ENCODE data around the gene SPATA12. TPM values are rescaled to one million over a fixed set of nuclear protein-coding genes. Genes with fewer than 3 reads are reported as not detected.

Gene SPATA12
- total and polyA plus RNA-seq, 2 donors (not counting 3 experiments of a cell fraction or from before 2014, with no cell fraction given) = 0.18 TPM; not detected in 1

DNA sequence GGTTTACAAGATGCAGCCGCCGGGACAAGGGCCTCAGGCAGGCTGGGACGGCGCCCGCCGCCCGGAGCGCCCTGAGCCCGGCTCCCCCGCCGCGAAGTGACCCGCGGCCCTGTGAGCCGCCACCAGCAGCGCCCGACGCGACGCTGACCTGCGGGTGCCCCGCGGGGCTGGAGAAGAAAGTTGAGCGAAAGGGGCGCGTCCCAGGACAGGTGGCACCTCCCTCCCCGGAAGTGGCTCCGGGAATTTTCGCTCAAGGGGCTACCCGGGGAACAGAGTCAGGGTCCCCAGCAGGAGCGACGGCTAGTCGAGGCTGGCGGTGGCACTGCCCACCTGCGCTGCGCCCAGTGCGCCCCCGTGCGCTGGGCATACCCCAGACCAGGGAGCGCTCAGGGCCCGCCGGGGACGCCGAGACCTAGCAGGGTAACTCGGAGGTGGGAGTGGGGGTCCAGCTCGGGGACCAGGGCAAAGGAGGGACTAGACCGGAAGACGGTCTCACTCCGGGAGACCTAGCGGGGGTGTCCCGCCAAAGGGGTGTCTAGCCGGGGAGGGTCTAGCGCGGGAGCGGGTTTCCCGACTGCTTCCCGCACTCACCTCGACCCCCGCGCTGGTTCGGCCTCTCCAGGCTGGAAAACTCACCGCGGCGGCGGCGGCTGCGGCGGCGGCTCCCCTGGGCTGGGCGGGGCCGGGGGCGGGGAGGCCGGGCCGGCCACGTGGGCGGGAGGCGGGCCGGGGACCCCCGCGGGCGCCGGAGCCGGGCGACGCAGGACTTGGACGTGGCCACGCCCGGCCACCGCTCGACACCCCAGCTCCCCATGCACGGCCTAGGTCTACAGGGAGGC, 18.4 kb downstream of the SPATA12 start:
- Histone ChIP-seq H3K79me2 (ENCODE audit: control insufficient read depth, insufficient read depth, low read length) (no peaks in the 10 kb centered on the region), H2AFZ (ENCODE audit: low read depth, low read length) (peak overlapping the region; percentile 96), H3K4me2 (ENCODE audit: insufficient read depth, low read length) (peak overlapping the region; percentile 82), H3K4me3 (replicated peaks in 1 of 3; ENCODE audit: insufficient read depth in 1 of 3, low read depth in 1 of 3, low read length in 3 of 3) (peak overlapping the region; percentile 63 to 72 (median 65)), H3K9me3 (replicated peaks; ENCODE audit: control insufficient read depth, insufficient read depth, low read length) (no peaks in the 10 kb centered on the region), H3K27me3 (ENCODE audit: control insufficient read depth in 2 of 2, insufficient read depth in 2 of 2, low read length in 2 of 2) (peaks cover 2 to 3% of the 10 kb centered on the region in 2 experiments), H4K20me1 (replicated peaks; ENCODE audit: control insufficient read depth, extremely low read depth, insufficient read depth, low read length) (no peaks in the 10 kb centered on the region), H3K9ac (replicated peaks; ENCODE audit: extremely low read depth, insufficient read depth, low read length) (peak overlapping the region; percentile 42), H3K9me1 (replicated peaks; ENCODE audit: control insufficient read depth, extremely low read depth, insufficient read depth, low read length) (no peaks in the 10 kb centered on the region), H3K27ac (ENCODE audit: insufficient read depth, low read depth, low read length) (no peak overlapping the region), H3K36me3 (ENCODE audit: control insufficient read depth in 2 of 2, extremely low read depth in 1 of 2, insufficient read depth in 2 of 2, low read length in 2 of 2) (no peaks in the 10 kb centered on the region), H3K4me1 (ENCODE audit: control insufficient read depth, extremely low read depth, insufficient read depth, low read length) (peaks cover 22% of the 10 kb centered on the region)
- intact Hi-C loops (cut with micrococcal nuclease) = loop anchor here (2.0 kb wide), 2 partner anchors 18 to 84 kb away; partner anchors contain the start of gene SPATA12
- peak; percentile 27 for DNase-seq (ENCODE audit: low read depth, low spot score)
- no peak for FAIRE-seq
- ChIA-PET POLR2A (no interaction called here), CTCF (interaction anchor here (0.9 to 2.8 kb wide), 5 partner anchors 9 to 82 kb away, joined by 3 to 9 read pairs (median 5); partner anchors contain the start of gene SPATA12)
- dilution Hi-C loops (cut with MboI; ENCODE audit: extremely low pct_ligation_motif_present, low sequenced_read_pairs) = no loop called here
- no TSS peak for BruUV-seq (replicated peaks)
- TF ChIP-seq EZH2 (IDR thresholded peaks at IDR 0.05; ENCODE audit: borderline replicate concordance, low read depth, low read length, severe bottlenecking) (peak; percentile 20), GATA2 (IDR thresholded peaks at IDR 0.05; ENCODE audit: insufficient read depth, insufficient read length, low read depth, low read length) (no peak)
- TF ChIP-seq, protein P1, sequence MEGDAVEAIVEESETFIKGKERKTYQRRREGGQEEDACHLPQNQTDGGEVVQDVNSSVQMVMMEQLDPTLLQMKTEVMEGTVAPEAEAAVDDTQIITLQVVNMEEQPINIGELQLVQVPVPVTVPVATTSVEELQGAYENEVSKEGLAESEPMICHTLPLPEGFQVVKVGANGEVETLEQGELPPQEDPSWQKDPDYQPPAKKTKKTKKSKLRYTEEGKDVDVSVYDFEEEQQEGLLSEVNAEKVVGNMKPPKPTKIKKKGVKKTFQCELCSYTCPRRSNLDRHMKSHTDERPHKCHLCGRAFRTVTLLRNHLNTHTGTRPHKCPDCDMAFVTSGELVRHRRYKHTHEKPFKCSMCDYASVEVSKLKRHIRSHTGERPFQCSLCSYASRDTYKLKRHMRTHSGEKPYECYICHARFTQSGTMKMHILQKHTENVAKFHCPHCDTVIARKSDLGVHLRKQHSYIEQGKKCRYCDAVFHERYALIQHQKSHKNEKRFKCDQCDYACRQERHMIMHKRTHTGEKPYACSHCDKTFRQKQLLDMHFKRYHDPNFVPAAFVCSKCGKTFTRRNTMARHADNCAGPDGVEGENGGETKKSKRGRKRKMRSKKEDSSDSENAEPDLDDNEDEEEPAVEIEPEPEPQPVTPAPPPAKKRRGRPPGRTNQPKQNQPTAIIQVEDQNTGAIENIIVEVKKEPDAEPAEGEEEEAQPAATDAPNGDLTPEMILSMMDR (IDR thresholded peaks at IDR 0.05; ENCODE audit: extremely low read depth in 1 of 2, insufficient read depth in 1 of 2, low read depth in 1 of 2, low read length in 2 of 2) = peak in 1 of 2 donors; percentile 33

Measured in endothelial cell of umbilical vein (primary cell).